SU-DHL-6 (cell line): ENCODE results near the gene ELAPOR1.

Experiments used
- H2AFZ ChIP-seq: fragments of 200-600 bp; sonication (generic); 2 replicates; pipeline ENCODE4 v1.6.1; 2014; ENCODE audit warnings: low read depth, mild to moderate bottlenecking, moderate library complexity, mixed read lengths, antibody characterized with exemption, low read length; ENCODE audit not compliant: severe bottlenecking
- H3F3A ChIP-seq: fragments of 200-600 bp; shearing (Covaris generic); 2 replicates; pipeline ENCODE4 v1.6.0; 2016; ENCODE audit warnings: antibody characterized with exemption, mild to moderate bottlenecking; ENCODE audit not compliant: insufficient read depth
- H3K27ac ChIP-seq: fragments of 200-600 bp; sonication (generic); 2 replicates; pipeline ENCODE4 v1.5.1; 2016; ENCODE audit warnings: low read depth, mild to moderate bottlenecking, low read length, moderate library complexity, mixed read lengths
- H3K27me3 ChIP-seq: fragments of 200-600 bp; sonication (generic), shearing (Covaris generic); 2 replicates; pipeline ENCODE4 v1.6.0; 2014; ENCODE audit warnings: mild to moderate bottlenecking, low read length
- H3K36me3 ChIP-seq: fragments of 200-600 bp; sonication (generic); 2 replicates; pipeline ENCODE4 v1.6.1; 2014; ENCODE audit warnings: mild to moderate bottlenecking, low read length, mixed read lengths
- H3K4me2 ChIP-seq: fragments of 300-600, 200-600 bp; shearing (Covaris generic), sonication (generic); 2 replicates; pipeline ENCODE4 v1.6.0; 2014; ENCODE audit warnings: low read length, low read depth, mild to moderate bottlenecking; ENCODE audit not compliant: poor library complexity, severe bottlenecking
- H3K4me3 ChIP-seq: fragments of 200-600 bp; sonication (generic); 2 replicates; pipeline ENCODE4 v1.5.1; 2014; ENCODE audit warnings: antibody characterized with exemption, low read length, mild to moderate bottlenecking, mixed read lengths; ENCODE audit not compliant: insufficient read depth, poor library complexity, severe bottlenecking
- H3K79me2 ChIP-seq: fragments of 200-600 bp; sonication (generic); 2 replicates; pipeline ENCODE4 v1.6.1; 2014; ENCODE audit warnings: mild to moderate bottlenecking, low read length, moderate library complexity; ENCODE audit not compliant: insufficient read depth
- H3K9ac ChIP-seq: fragments of 200-600 bp; sonication (generic); 2 replicates; pipeline ENCODE4 v1.7.0; 2014; ENCODE audit warnings: mild to moderate bottlenecking, low read length
- H3K9me2 ChIP-seq: fragments of 200-600 bp; sonication (generic); replicated peaks from 2 replicates; pipeline ENCODE4 v1.6.1; 2014; ENCODE audit warnings: low read length; ENCODE audit not compliant: insufficient read depth
- H3K9me3 ChIP-seq: fragments of 200-600 bp; sonication (generic); 2 replicates; pipeline ENCODE4 v1.6.1; 2014; ENCODE audit warnings: low read length, mixed read lengths; ENCODE audit not compliant: insufficient read depth
- H4K20me1 ChIP-seq: fragments of 200-600 bp; sonication (generic); 2 replicates; pipeline ENCODE4 v1.6.1; 2014; ENCODE audit warnings: low read depth, mild to moderate bottlenecking, antibody characterized with exemption, low read length, moderate library complexity, mixed read lengths
- CTCF ChIP-seq: fragments of 200-600 bp; sonication (generic); IDR thresholded peaks from one replicate; pipeline ENCODE4 v1.5.1; 2017; ENCODE audit warnings: antibody characterized with exemption, mild to moderate bottlenecking, low read length, moderate library complexity; ENCODE audit not compliant: insufficient read depth, poor library complexity, severe bottlenecking
- EZH2phosphoT487 ChIP-seq: fragments of 200-600 bp; sonication (generic), shearing (Covaris generic); conservative IDR thresholded peaks from 2 replicates; pipeline ENCODE4 v1.6.1; 2018; ENCODE audit warnings: mild to moderate bottlenecking, antibody characterized with exemption, low read length, moderate library complexity, mixed read lengths

The ELAPOR1 gene

GRCh38 chr1:109099938-109100773 lies 13.8 kb upstream of the ELAPOR1 start:
- H2AFZ ChIP-seq = peak overlapping the region; percentile 98
- H3K36me3 ChIP-seq = no peaks in the 10 kb centered on the region; the same call in none of the 2 replicates
- H3K27me3 ChIP-seq = no peaks in the 10 kb centered on the region
- H3K9ac ChIP-seq = peak overlapping the region; percentile 87
- H3F3A ChIP-seq = peaks cover 24% of the 10 kb centered on the region
- H3K27ac ChIP-seq = peak overlapping the region; percentile 65
- peak overlapping the region; percentile 80 for H3K4me3 ChIP-seq
- H3K4me2 ChIP-seq = peak overlapping the region; percentile 85
- no peaks in the 10 kb centered on the region for H3K9me3 ChIP-seq
- no peaks in the 10 kb centered on the region for H3K9me2 ChIP-seq
- H3K79me2 ChIP-seq = peaks cover 18% of the 10 kb centered on the region
- H4K20me1 ChIP-seq = no peaks in the 10 kb centered on the region
- TF ChIP-seq CTCF (peak; percentile 72), EZH2phosphoT487 (no peak)

- Histone ChIP-seq H3K9me3 (no peaks in the 10 kb centered on the region), H3K27me3 (no peaks in the 10 kb centered on the region), H3F3A (peaks cover 10% of the 10 kb centered on the region; the same call in 1 of the 2 replicates), H3K9me2 (no peaks in the 10 kb centered on the region), H2AFZ (no peak overlapping the region), H3K36me3 (no peaks in the 10 kb centered on the region; the same call in 1 of the 2 replicates), H4K20me1 (no peaks in the 10 kb centered on the region), H3K27ac (no peak overlapping the region), H3K79me2 (peaks cover 18% of the 10 kb centered on the region), H3K4me3 (no peak overlapping the region), H3K4me2 (no peak overlapping the region), H3K9ac (no peak overlapping the region)
- TF ChIP-seq CTCF = no peak
- TF ChIP-seq EZH2phosphoT487 = no peak
These were observed 9.4 kb upstream of the ELAPOR1 start for GRCh38 chr1:109104364-109105151.

- Histone ChIP-seq H3F3A (peaks cover 10% of the 10 kb centered on the region; the same call in 1 of the 2 replicates), H2AFZ (no peak overlapping the region), H3K27me3 (no peaks in the 10 kb centered on the region), H3K79me2 (peaks cover 10% of the 10 kb centered on the region), H3K9me2 (no peaks in the 10 kb centered on the region), H3K9ac (no peak overlapping the region), H4K20me1 (no peaks in the 10 kb centered on the region), H3K4me3 (no peak overlapping the region), H3K36me3 (no peaks in the 10 kb centered on the region; the same call in 1 of the 2 replicates), H3K27ac (no peak overlapping the region), H3K4me2 (no peak overlapping the region), H3K9me3 (no peaks in the 10 kb centered on the region)
- no peak for TF ChIP-seq EZH2phosphoT487
- TF ChIP-seq CTCF = no peak
These were observed 8.0 kb upstream of the ELAPOR1 start for GRCh38 chr1:109105881-109106280.
